Measurements from ENCODE around the gene SPOCK2.

GRCh38 chr10:72029414-72029813, 58.9 kb downstream of the SPOCK2 start:
- TF ChIP-seq CTCF (IDR thresholded peaks at IDR 0.05) = no peak
- TF ChIP-seq POLR2AphosphoS5 (IDR thresholded peaks at IDR 0.05; ENCODE audit: low read depth, low read length) = no peak
- no peak for TF ChIP-seq REST (IDR thresholded peaks at IDR 0.05; ENCODE audit: insufficient read depth in 1 of 2, low read depth in 2 of 2, low read length in 1 of 2)
